Psoas muscle (tissue), 8 donors: Measurements from ENCODE around the gene MYL1. TPM values are rescaled to one million over a fixed set of nuclear protein-coding genes. Genes with fewer than 3 reads are reported as not detected.

Experiments
- ATAC-seq, 4 donors: fragments of 200-7000 bp; cut with Tn5 transposase; one replicate each; pipeline ENCODE4 v1.9.1; 2020; ENCODE audit warnings: moderate library complexity in 3 of 4, mild to moderate bottlenecking in 2 of 4
- DNase-seq, 2 donors: peaks; one replicate each; pipeline ENCODE4 v3.0.0-alpha.2; 2020
- H3K27ac ChIP-seq: fragments of 200-600 bp; one replicate; pipeline ENCODE4 v1.8.0; 2022
- H3K27me3 ChIP-seq, 3 donors: fragments of 200-600 bp in 1 of 3; one replicate each; pipeline versions ENCODE4 v1.6.1 to v1.8.0; 2013 to 2022; ENCODE audit warnings: low read length in 2 of 3, mild to moderate bottlenecking in 2 of 3, moderate library complexity in 1 of 3; ENCODE audit not compliant: insufficient read depth in 3 of 3
- H3K36me3 ChIP-seq, 2 donors: fragments of 200-600 bp in 1 of 2; one replicate each; pipeline versions ENCODE4 v1.6.1 to v1.8.0; 2013 to 2022; ENCODE audit warnings: low read depth in 1 of 2, mild to moderate bottlenecking in 1 of 2, moderate library complexity in 1 of 2; ENCODE audit not compliant: insufficient read depth in 1 of 2
- H3K4me1 ChIP-seq: fragments of 200-600 bp; one replicate; pipeline ENCODE4 v1.8.0; 2022
- H3K4me3 ChIP-seq: fragments of 200-600 bp; one replicate; pipeline ENCODE4 v1.8.0; 2022; ENCODE audit warnings: mild to moderate bottlenecking
- H3K9me3 ChIP-seq: fragments of 200-600 bp; one replicate; pipeline ENCODE4 v1.8.0; 2022
- CTCF ChIP-seq: fragments of 200-600 bp; IDR thresholded peaks from one replicate; pipeline ENCODE4 v1.8.0; 2022; ENCODE audit warnings: antibody characterized with exemption
- WGBS, 3 donors: extraction: QIAGEN DNeasy Blood & Tissue Kit; methylation state at CpG; one replicate each; pipeline versions ENCODE4 v1.1.6 to v1.1.7; 2013; 5-methylcytosine and 5-hydroxymethylcytosine counted together
- intact Hi-C, 2 donors: fragments of 100-400 bp; cut with DNase I; formaldehyde crosslinking; loops; one replicate each; pipeline versions ENCODE4 v1.11.0 to v1.14.2; 2022
- polyA plus RNA-seq, 3 donors: library from polyadenylated mRNA; stranded (reverse); fragments of 200-250 nt; gene quantifications; one replicate each; pipeline ENCODE4 v1.2.3, GENCODE V29; 2013
- total RNA-seq, 4 donors: library from RNA; stranded (reverse); fragmentation: NEBNext Ultra II Directional in 2 of 4; extraction: Animal tissue kit (Norgen Biotek cat#: 25700) in 2 of 4; gene quantifications; one replicate each; pipeline versions ENCODE4 v1.2.1 to v1.2.4, GENCODE V29; 2021 to 2023
- donor health status: healthy with polysubstance abuse.
- donor health status: DM: no; HTN: no; CAD: no; lungs with moderate emphysema.
- donor health status: Bipolar disorder and iron deficiency.
- donor health status: healthy.
- donor health status: DM: yes; HTN: yes; CAD: no.
- donor health status: DM: no; HTN: no; CAD: no.
- donor health status: DM: no; HTN: no; CAD: no.
- donor health status: DM: yes; HTN: yes; CAD: no.

Gene MYL1
- total and polyA plus RNA-seq, 7 donors, result 2,439 to 9,971 (median 4,164) TPM

GRCh38 chr2:210286123-210286680 lies 28.8 kb downstream of the MYL1 start:
- TF ChIP-seq CTCF, result no peak
- no peaks in the 10 kb centered on the region for H3K27me3 ChIP-seq
- peaks cover 22% of the 10 kb centered on the region for H3K4me1 ChIP-seq
- peaks cover 0 to 7% of the 10 kb centered on the region in 2 donors for H3K36me3 ChIP-seq
- H3K4me3 ChIP-seq, result no peak overlapping the region
- no peak for ATAC-seq
- intact Hi-C loops, result no loop called here
- DNase-seq, result no peak
- peaks cover 18% of the 10 kb centered on the region for H3K9me3 ChIP-seq
- H3K27ac ChIP-seq, result no peak overlapping the region

GRCh38 chr2:210277133-210277532 lies 37.8 kb downstream of the MYL1 start:
- Histone ChIP-seq H3K4me3 (no peak overlapping the region), H3K36me3 (no peaks in the 10 kb centered on the region), H3K9me3 (no peaks in the 10 kb centered on the region), H3K27me3 (no peaks in the 10 kb centered on the region), H3K27ac (no peak overlapping the region), H3K4me1 (no peaks in the 10 kb centered on the region)
- no peak for TF ChIP-seq CTCF
- DNase-seq, result no peak
- intact Hi-C loops, result no loop called here
- 92 to 97% (median 95%) methylated on average over 1 of the region's 1 CpG for WGBS, 3 donors
- no peak for ATAC-seq

- H3K27ac ChIP-seq, result no peak overlapping the region
- H3K36me3 ChIP-seq, result no peaks in the 10 kb centered on the region
- H3K27me3 ChIP-seq, result no peaks in the 10 kb centered on the region
- H3K9me3 ChIP-seq, result no peaks in the 10 kb centered on the region
- ATAC-seq, result no peak
- H3K4me1 ChIP-seq, result no peaks in the 10 kb centered on the region
- intact Hi-C loops, result no loop called here
- H3K4me3 ChIP-seq, result no peak overlapping the region
- no peak for TF ChIP-seq CTCF
- no peak for DNase-seq
Observed at GRCh38 chr2:210271300-210271699, 43.7 kb downstream of the MYL1 start.

- no peak for ATAC-seq
Observed at GRCh38 chr2:210269148-210269547, 45.8 kb downstream of the MYL1 start.

More at GRCh38 chr2:210269148-210269547, 45.8 kb downstream of the MYL1 start:
- Histone ChIP-seq H3K4me1 (no peaks in the 10 kb centered on the region), H3K27me3 (no peaks in the 10 kb centered on the region), H3K4me3 (no peak overlapping the region), H3K36me3 (no peaks in the 10 kb centered on the region), H3K9me3 (no peaks in the 10 kb centered on the region), H3K27ac (no peak overlapping the region)
- intact Hi-C loops, result no loop called here
- TF ChIP-seq CTCF, result no peak
- DNase-seq, result no peak
- 44 to 62% (median 47%) methylated on average over 3 of the region's 3 CpGs for WGBS, 3 donors
